WTC11 (cell line): Measurements from ENCODE around the gene GSDMA.

Source experiments
- CTCF ChIP-seq: fragments of 200-600 bp; IDR thresholded peaks from 2 replicates; pipeline ENCODE4 v1.8.0; 2022; ENCODE audit warnings: antibody characterized with exemption
- E2F4 ChIP-seq: sonication (generic); formaldehyde crosslinking; IDR thresholded peaks from 2 replicates; pipeline ENCODE4 v1.8.1; 2022; ENCODE audit warnings: low read depth, mild to moderate bottlenecking, moderate library complexity, missing genetic modification reagents, borderline replicate concordance
- ETV6 ChIP-seq: sonication (generic); formaldehyde crosslinking; IDR thresholded peaks from 2 replicates; pipeline ENCODE4 v1.8.1; 2022; ENCODE audit warnings: mild to moderate bottlenecking, missing genetic modification reagents
- HMGXB4 ChIP-seq: sonication (generic); formaldehyde crosslinking; IDR thresholded peaks from 2 replicates; pipeline ENCODE4 v1.8.1; 2023; ENCODE audit warnings: mild to moderate bottlenecking, moderate library complexity, missing genetic modification reagents
- MAX ChIP-seq: sonication (generic); formaldehyde crosslinking; IDR thresholded peaks from 2 replicates; pipeline ENCODE4 v1.8.0; 2022; ENCODE audit warnings: mild to moderate bottlenecking, missing genetic modification reagents
- NR3C1 ChIP-seq: sonication (generic); formaldehyde crosslinking; conservative IDR thresholded peaks from 2 replicates; pipeline ENCODE4 v1.8.1; 2023; ENCODE audit warnings: low read depth, mild to moderate bottlenecking, missing genetic modification reagents
- SMAD3 ChIP-seq: sonication (generic); formaldehyde crosslinking; IDR thresholded peaks from 2 replicates; pipeline ENCODE4 v1.8.0; 2022; ENCODE audit warnings: missing genetic modification reagents, mild to moderate bottlenecking, borderline replicate concordance
- ZNF423 ChIP-seq: fragments of 250-450 bp; sonication (Bioruptor Pico); IDR thresholded peaks from 2 replicates; pipeline ENCODE4 v2.1.2; 2022; ENCODE audit warnings: mild to moderate bottlenecking, moderate library complexity
- ZNF425 ChIP-seq: fragments of 250-450 bp; sonication (Bioruptor Pico); conservative IDR thresholded peaks from 2 replicates; pipeline ENCODE4 v1.9.0; 2021; ENCODE audit warnings: mild to moderate bottlenecking
- ZNF512 ChIP-seq: sonication (generic); formaldehyde crosslinking; IDR thresholded peaks from 2 replicates; pipeline ENCODE4 v1.8.1; 2022; ENCODE audit warnings: missing genetic modification reagents, borderline replicate concordance
- TF ChIP-seq, protein P1 (sequence below): sonication (generic); formaldehyde crosslinking; IDR thresholded peaks from 2 replicates; pipeline ENCODE4 v1.8.0; 2022; ENCODE audit warnings: missing genetic modification reagents
- TF ChIP-seq, protein P2 (sequence below): sonication (generic); formaldehyde crosslinking; IDR thresholded peaks from 2 replicates; pipeline ENCODE4 v1.8.0; 2023; ENCODE audit warnings: mild to moderate bottlenecking, missing genetic modification reagents
- TF ChIP-seq, protein P3 (sequence below): sonication (generic); formaldehyde crosslinking; IDR thresholded peaks from 2 replicates; pipeline ENCODE4 v1.8.1; 2023; ENCODE audit warnings: mild to moderate bottlenecking, missing genetic modification reagents

GRCh38 chr17:40004072-40004471, 41.3 kb downstream of the GSDMA start:
- no peak for TF ChIP-seq CTCF
- no peak for TF ChIP-seq ZNF423 (CRISPR knock-in tag)
- TF ChIP-seq, protein P1, sequence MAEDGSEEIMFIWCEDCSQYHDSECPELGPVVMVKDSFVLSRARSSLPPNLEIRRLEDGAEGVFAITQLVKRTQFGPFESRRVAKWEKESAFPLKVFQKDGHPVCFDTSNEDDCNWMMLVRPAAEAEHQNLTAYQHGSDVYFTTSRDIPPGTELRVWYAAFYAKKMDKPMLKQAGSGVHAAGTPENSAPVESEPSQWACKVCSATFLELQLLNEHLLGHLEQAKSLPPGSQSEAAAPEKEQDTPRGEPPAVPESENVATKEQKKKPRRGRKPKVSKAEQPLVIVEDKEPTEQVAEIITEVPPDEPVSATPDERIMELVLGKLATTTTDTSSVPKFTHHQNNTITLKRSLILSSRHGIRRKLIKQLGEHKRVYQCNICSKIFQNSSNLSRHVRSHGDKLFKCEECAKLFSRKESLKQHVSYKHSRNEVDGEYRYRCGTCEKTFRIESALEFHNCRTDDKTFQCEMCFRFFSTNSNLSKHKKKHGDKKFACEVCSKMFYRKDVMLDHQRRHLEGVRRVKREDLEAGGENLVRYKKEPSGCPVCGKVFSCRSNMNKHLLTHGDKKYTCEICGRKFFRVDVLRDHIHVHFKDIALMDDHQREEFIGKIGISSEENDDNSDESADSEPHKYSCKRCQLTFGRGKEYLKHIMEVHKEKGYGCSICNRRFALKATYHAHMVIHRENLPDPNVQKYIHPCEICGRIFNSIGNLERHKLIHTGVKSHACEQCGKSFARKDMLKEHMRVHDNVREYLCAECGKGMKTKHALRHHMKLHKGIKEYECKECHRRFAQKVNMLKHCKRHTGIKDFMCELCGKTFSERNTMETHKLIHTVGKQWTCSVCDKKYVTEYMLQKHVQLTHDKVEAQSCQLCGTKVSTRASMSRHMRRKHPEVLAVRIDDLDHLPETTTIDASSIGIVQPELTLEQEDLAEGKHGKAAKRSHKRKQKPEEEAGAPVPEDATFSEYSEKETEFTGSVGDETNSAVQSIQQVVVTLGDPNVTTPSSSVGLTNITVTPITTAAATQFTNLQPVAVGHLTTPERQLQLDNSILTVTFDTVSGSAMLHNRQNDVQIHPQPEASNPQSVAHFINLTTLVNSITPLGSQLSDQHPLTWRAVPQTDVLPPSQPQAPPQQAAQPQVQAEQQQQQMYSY (CRISPR knock-in tag) = no peak
- no peak for TF ChIP-seq ZNF512
- TF ChIP-seq MAX (CRISPR knock-in tag) = no peak
- no peak for TF ChIP-seq HMGXB4 (CRISPR knock-in tag)
- TF ChIP-seq, protein P2, sequence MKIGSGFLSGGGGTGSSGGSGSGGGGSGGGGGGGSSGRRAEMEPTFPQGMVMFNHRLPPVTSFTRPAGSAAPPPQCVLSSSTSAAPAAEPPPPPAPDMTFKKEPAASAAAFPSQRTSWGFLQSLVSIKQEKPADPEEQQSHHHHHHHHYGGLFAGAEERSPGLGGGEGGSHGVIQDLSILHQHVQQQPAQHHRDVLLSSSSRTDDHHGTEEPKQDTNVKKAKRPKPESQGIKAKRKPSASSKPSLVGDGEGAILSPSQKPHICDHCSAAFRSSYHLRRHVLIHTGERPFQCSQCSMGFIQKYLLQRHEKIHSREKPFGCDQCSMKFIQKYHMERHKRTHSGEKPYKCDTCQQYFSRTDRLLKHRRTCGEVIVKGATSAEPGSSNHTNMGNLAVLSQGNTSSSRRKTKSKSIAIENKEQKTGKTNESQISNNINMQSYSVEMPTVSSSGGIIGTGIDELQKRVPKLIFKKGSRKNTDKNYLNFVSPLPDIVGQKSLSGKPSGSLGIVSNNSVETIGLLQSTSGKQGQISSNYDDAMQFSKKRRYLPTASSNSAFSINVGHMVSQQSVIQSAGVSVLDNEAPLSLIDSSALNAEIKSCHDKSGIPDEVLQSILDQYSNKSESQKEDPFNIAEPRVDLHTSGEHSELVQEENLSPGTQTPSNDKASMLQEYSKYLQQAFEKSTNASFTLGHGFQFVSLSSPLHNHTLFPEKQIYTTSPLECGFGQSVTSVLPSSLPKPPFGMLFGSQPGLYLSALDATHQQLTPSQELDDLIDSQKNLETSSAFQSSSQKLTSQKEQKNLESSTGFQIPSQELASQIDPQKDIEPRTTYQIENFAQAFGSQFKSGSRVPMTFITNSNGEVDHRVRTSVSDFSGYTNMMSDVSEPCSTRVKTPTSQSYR (CRISPR knock-in tag) = no peak
- no peak for TF ChIP-seq NR3C1 (CRISPR knock-in tag)
- TF ChIP-seq, protein P3, sequence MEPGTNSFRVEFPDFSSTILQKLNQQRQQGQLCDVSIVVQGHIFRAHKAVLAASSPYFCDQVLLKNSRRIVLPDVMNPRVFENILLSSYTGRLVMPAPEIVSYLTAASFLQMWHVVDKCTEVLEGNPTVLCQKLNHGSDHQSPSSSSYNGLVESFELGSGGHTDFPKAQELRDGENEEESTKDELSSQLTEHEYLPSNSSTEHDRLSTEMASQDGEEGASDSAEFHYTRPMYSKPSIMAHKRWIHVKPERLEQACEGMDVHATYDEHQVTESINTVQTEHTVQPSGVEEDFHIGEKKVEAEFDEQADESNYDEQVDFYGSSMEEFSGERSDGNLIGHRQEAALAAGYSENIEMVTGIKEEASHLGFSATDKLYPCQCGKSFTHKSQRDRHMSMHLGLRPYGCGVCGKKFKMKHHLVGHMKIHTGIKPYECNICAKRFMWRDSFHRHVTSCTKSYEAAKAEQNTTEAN (CRISPR knock-in tag) = no peak
- TF ChIP-seq SMAD3 (CRISPR knock-in tag) = no peak
- no peak for TF ChIP-seq ETV6
- no peak for TF ChIP-seq ZNF425 (CRISPR knock-in tag)
- TF ChIP-seq E2F4 (CRISPR knock-in tag) = no peak
